WTC11 (cell line): ENCODE data around the gene TAPBPL. TPM values are rescaled to one million over a fixed set of nuclear protein-coding genes. Genes with fewer than 3 reads are reported as not detected.

Source experiments
- ATAC-seq: fragments of 200-7000 bp; cut with Tn5 transposase; 2 replicates; pipeline ENCODE4 v1.10.0; 2021; ENCODE audit warnings: mild to moderate bottlenecking, moderate library complexity
- CTCF ChIA-PET: fragments of 300-600 bp; sonication (Branson Sonifier 250); formaldehyde crosslinking; loops from one replicate; lab custom pipeline; 2021; ENCODE audit warnings: antibody characterized with exemption; lab: Charles Lee
- POLR2A ChIA-PET: fragments of 350-600 bp; sonication (Branson Sonifier 250); formaldehyde crosslinking; loops from one replicate; lab custom pipeline; 2021; ENCODE audit warnings: antibody characterized with exemption; lab: Charles Lee
- DNase-seq: peaks from one replicate; pipeline ENCODE4 v3.0.0; 2021; ENCODE audit warnings: low spot score
- H3K27ac Mint-ChIP-seq: 2 replicates; pipeline ENCODE4 v1.8.0; 2021; ENCODE audit warnings: mixed read lengths
- H3K27me3 Mint-ChIP-seq: 2 replicates; pipeline ENCODE4 v1.8.0; 2021; ENCODE audit warnings: low read depth, mild to moderate bottlenecking, moderate library complexity, mixed read lengths
- H3K36me3 Mint-ChIP-seq: 2 replicates; pipeline ENCODE4 v1.8.0; 2021; ENCODE audit warnings: mixed read lengths
- H3K4me1 Mint-ChIP-seq: 2 replicates; pipeline ENCODE4 v1.8.0; 2022; ENCODE audit warnings: mixed read lengths
- H3K4me3 Mint-ChIP-seq: 2 replicates; pipeline ENCODE4 v1.8.0; 2021; ENCODE audit warnings: mild to moderate bottlenecking, moderate library complexity, mixed read lengths
- H3K9me3 Mint-ChIP-seq: 2 replicates; pipeline ENCODE4 v1.8.0; 2021; ENCODE audit warnings: mixed read lengths
- AFF4 ChIP-seq: sonication (generic); formaldehyde crosslinking; IDR thresholded peaks from 2 replicates; pipeline ENCODE4 v1.8.1; 2023; ENCODE audit warnings: mild to moderate bottlenecking, missing genetic modification reagents, borderline replicate concordance
- ATF1 ChIP-seq: sonication (generic); formaldehyde crosslinking; IDR thresholded peaks from 2 replicates; pipeline ENCODE4 v1.8.1; 2023; ENCODE audit warnings: mild to moderate bottlenecking, moderate library complexity, missing genetic modification reagents
- CDX4 ChIP-seq: fragments of 250-450 bp; sonication (Bioruptor Pico); IDR thresholded peaks from 2 replicates; pipeline ENCODE4 v1.9.0; 2021; ENCODE audit warnings: moderate library complexity, mild to moderate bottlenecking, inconsistent platforms, borderline replicate concordance
- CREM ChIP-seq: sonication (generic); formaldehyde crosslinking; IDR thresholded peaks from 2 replicates; pipeline ENCODE4 v1.8.1; 2022; ENCODE audit warnings: mild to moderate bottlenecking, missing genetic modification reagents, moderate library complexity
- ELF4 ChIP-seq: sonication (generic); formaldehyde crosslinking; IDR thresholded peaks from 2 replicates; pipeline ENCODE4 v1.8.1; 2022; ENCODE audit warnings: low read depth, mild to moderate bottlenecking, moderate library complexity, missing genetic modification reagents
- EMX1 ChIP-seq: fragments of 250-450 bp; sonication (Bioruptor Pico); IDR thresholded peaks from 2 replicates; pipeline ENCODE4 v1.8.0; 2021; ENCODE audit warnings: mild to moderate bottlenecking
- FOXP1 ChIP-seq: sonication (generic); formaldehyde crosslinking; IDR thresholded peaks from 2 replicates; pipeline ENCODE4 v1.8.0; 2022; ENCODE audit warnings: missing genetic modification reagents, mild to moderate bottlenecking, moderate library complexity, borderline replicate concordance
- MLX ChIP-seq: sonication (generic); formaldehyde crosslinking; IDR thresholded peaks from 2 replicates; pipeline ENCODE4 v1.8.1; 2023; ENCODE audit warnings: mild to moderate bottlenecking, missing genetic modification reagents, moderate library complexity
- NFYB ChIP-seq: sonication (generic); formaldehyde crosslinking; conservative IDR thresholded peaks from 2 replicates; pipeline ENCODE4 v1.8.0; 2022; ENCODE audit warnings: low read depth, missing genetic modification reagents
- NR3C1 ChIP-seq: sonication (generic); formaldehyde crosslinking; conservative IDR thresholded peaks from 2 replicates; pipeline ENCODE4 v1.8.1; 2023; ENCODE audit warnings: low read depth, mild to moderate bottlenecking, missing genetic modification reagents
- RELA ChIP-seq: sonication (generic); formaldehyde crosslinking; IDR thresholded peaks from 2 replicates; pipeline ENCODE4 v1.8.1; 2022; ENCODE audit warnings: missing genetic modification reagents, mild to moderate bottlenecking, borderline replicate concordance
- SP1 ChIP-seq: sonication (generic); formaldehyde crosslinking; conservative IDR thresholded peaks from 2 replicates; pipeline ENCODE4 v1.8.1; 2022; ENCODE audit warnings: missing genetic modification reagents
- TEAD1 ChIP-seq: sonication (generic); formaldehyde crosslinking; IDR thresholded peaks from 2 replicates; pipeline ENCODE4 v1.8.0; 2022; ENCODE audit warnings: mild to moderate bottlenecking, missing genetic modification reagents
- ZNF219 ChIP-seq: sonication (generic); formaldehyde crosslinking; IDR thresholded peaks from 2 replicates; pipeline ENCODE4 v1.8.0; 2023; ENCODE audit warnings: missing genetic modification reagents, mild to moderate bottlenecking, borderline replicate concordance
- ZNF396 ChIP-seq: fragments of 250-450 bp; sonication (Bioruptor Pico); IDR thresholded peaks from 2 replicates; pipeline ENCODE4 v1.8.0; 2021; ENCODE audit warnings: mild to moderate bottlenecking, moderate library complexity, borderline replicate concordance
- total RNA-seq: library from RNA; stranded (reverse); gene quantifications from 3 replicates; pipeline ENCODE4 v1.2.3, GENCODE V29; 2021
- TF ChIP-seq, protein P1 (sequence below): sonication (generic); formaldehyde crosslinking; IDR thresholded peaks from 2 replicates; pipeline ENCODE4 v1.8.1; 2022; ENCODE audit warnings: low read depth, missing genetic modification reagents, borderline replicate concordance
- TF ChIP-seq, protein P2 (sequence below): sonication (generic); formaldehyde crosslinking; IDR thresholded peaks from 2 replicates; pipeline ENCODE4 v1.8.1; 2023; ENCODE audit warnings: mild to moderate bottlenecking, missing genetic modification reagents
- TF ChIP-seq, protein P3 (sequence below): fragments of 250-450 bp; sonication (Bioruptor Pico); IDR thresholded peaks from 2 replicates; pipeline ENCODE4 v1.9.0; 2021; ENCODE audit warnings: mild to moderate bottlenecking, borderline replicate concordance

Gene TAPBPL
- total RNA-seq, 1 experiment from 2014 or later: 1.3 TPM

GRCh38 chr12:6459004-6459337 is 7.1 kb downstream of the TAPBPL start (continued):
- TF ChIP-seq, protein P1, sequence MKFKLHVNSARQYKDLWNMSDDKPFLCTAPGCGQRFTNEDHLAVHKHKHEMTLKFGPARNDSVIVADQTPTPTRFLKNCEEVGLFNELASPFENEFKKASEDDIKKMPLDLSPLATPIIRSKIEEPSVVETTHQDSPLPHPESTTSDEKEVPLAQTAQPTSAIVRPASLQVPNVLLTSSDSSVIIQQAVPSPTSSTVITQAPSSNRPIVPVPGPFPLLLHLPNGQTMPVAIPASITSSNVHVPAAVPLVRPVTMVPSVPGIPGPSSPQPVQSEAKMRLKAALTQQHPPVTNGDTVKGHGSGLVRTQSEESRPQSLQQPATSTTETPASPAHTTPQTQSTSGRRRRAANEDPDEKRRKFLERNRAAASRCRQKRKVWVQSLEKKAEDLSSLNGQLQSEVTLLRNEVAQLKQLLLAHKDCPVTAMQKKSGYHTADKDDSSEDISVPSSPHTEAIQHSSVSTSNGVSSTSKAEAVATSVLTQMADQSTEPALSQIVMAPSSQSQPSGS (CRISPR knock-in tag): no peak

DNA sequence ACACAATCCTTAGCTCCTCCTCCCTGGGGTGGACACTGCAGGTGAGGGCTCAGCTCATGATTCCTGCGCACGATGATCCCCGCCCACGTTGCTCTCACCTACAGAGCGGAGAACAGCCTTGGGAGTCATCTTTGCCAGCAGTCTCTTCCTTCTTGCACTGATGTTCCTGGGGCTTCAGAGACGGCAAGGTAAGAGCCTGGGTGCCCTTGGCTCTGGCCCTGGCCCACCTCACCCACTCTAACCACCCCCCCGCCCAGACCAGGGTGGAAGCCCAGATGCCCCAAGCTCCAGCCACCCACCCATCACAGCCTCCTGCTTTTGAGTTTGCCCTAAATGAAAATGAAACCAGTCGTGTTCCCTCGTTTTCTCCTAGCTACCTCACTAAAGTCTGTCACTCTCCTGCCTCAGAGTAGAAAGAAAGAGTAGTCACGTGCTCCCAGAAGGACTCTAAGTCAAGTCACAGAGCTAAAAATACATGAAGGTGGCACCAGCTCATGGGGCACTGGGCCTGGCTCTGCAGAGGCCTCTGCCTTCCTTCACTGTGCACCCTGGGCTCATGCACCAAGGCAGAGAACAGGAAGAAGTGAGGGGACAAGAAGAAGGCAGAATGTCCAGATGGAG is 9.0 kb downstream of the TAPBPL start:
- TF ChIP-seq, protein P2, sequence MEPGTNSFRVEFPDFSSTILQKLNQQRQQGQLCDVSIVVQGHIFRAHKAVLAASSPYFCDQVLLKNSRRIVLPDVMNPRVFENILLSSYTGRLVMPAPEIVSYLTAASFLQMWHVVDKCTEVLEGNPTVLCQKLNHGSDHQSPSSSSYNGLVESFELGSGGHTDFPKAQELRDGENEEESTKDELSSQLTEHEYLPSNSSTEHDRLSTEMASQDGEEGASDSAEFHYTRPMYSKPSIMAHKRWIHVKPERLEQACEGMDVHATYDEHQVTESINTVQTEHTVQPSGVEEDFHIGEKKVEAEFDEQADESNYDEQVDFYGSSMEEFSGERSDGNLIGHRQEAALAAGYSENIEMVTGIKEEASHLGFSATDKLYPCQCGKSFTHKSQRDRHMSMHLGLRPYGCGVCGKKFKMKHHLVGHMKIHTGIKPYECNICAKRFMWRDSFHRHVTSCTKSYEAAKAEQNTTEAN (CRISPR knock-in tag): no peak
- TF ChIP-seq FOXP1 (CRISPR knock-in tag): no peak
- no peak for TF ChIP-seq AFF4 (CRISPR knock-in tag)
- no peak for TF ChIP-seq CDX4 (CRISPR knock-in tag)
- TF ChIP-seq ZNF396 (CRISPR knock-in tag): no peak
- ChIA-PET POLR2A (interaction anchor here (2.7 kb wide), 1 partner anchor 9 kb away, joined by 10 read pairs; the partner anchor contains the start of gene VAMP1), CTCF (interaction anchor here (1.0 to 1.1 kb wide), 2 partner anchors 37 kb away, joined by 3 read pairs; no protein-coding TSS in a partner anchor)
- Mint-ChIP-seq H3K4me3 (no peak overlapping the region), H3K27ac (peak overlapping the region; percentile 8), H3K36me3 (peaks cover 45% of the 10 kb centered on the region), H3K4me1 (peaks cover 9% of the 10 kb centered on the region; the same call in 1 of the 2 replicates), H3K27me3 (no peaks in the 10 kb centered on the region), H3K9me3 (no peaks in the 10 kb centered on the region)
- peak; percentile 1 for DNase-seq
- no peak for ATAC-seq

DNA sequence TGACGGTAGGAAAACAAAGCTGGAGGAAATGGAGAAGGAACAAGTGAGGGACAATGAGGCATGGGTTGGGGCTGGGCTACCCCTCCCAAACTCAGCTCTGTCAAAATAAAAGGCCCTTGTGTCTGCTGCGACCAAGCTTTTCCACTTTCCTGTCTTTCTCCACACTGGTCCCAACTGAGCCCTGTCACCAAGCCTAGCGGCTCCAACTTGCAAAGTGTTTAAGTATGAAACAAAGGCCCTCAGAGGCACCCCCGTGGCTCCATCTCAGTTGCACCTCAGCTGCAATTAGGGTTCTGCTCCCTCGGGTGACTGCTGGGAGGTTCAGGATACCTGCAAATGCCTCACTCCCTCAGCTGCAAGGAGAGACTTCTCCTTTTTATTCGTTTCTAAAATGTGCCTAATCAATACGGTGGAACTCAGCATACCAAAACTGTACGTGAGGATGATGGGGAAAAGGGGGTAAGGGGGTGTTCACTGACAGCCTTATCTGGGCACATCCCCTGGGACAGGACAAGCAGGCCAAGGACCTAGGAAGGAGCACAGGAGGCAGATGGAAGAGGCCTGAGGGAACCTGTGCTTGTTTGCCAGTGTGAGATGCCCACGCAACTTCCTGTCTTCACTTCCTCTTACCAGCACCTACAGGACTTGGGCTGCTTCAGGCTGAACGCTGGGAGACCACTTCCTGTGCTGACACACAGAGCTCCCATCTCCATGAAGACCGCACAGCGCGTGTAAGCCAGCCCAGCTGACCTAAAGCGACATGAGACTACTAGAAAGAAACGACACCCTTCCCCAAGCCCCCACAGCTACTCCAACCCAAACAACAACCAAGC is 9.8 kb downstream of the TAPBPL start:
- ChIA-PET CTCF (interaction anchor here (1.0 kb wide), 1 partner anchor 38 kb away, joined by 3 read pairs; no protein-coding TSS in a partner anchor), POLR2A (interaction anchor here (2.7 kb wide), 1 partner anchor 9 kb away, joined by 10 read pairs; the partner anchor contains the start of gene VAMP1)
- Mint-ChIP-seq H3K4me1 (peaks cover 9% of the 10 kb centered on the region; the same call in 1 of the 2 replicates), H3K27ac (peak overlapping the region; percentile 8), H3K4me3 (no peak overlapping the region), H3K36me3 (peaks cover 47% of the 10 kb centered on the region), H3K27me3 (no peaks in the 10 kb centered on the region), H3K9me3 (no peaks in the 10 kb centered on the region)
- ATAC-seq (no peak), DNase-seq (peak; percentile 3)
- TF ChIP-seq ELF4 (CRISPR knock-in tag) (no peak), ZNF219 (CRISPR knock-in tag) (no peak), SP1 (CRISPR knock-in tag) (no peak), NR3C1 (no peak), MLX (CRISPR knock-in tag) (no peak), EMX1 (CRISPR knock-in tag) (no peak), RELA (no peak), NFYB (no peak), TEAD1 (CRISPR knock-in tag) (no peak), CREM (CRISPR knock-in tag) (no peak), ATF1 (CRISPR knock-in tag) (no peak)
- TF ChIP-seq, protein P3, sequence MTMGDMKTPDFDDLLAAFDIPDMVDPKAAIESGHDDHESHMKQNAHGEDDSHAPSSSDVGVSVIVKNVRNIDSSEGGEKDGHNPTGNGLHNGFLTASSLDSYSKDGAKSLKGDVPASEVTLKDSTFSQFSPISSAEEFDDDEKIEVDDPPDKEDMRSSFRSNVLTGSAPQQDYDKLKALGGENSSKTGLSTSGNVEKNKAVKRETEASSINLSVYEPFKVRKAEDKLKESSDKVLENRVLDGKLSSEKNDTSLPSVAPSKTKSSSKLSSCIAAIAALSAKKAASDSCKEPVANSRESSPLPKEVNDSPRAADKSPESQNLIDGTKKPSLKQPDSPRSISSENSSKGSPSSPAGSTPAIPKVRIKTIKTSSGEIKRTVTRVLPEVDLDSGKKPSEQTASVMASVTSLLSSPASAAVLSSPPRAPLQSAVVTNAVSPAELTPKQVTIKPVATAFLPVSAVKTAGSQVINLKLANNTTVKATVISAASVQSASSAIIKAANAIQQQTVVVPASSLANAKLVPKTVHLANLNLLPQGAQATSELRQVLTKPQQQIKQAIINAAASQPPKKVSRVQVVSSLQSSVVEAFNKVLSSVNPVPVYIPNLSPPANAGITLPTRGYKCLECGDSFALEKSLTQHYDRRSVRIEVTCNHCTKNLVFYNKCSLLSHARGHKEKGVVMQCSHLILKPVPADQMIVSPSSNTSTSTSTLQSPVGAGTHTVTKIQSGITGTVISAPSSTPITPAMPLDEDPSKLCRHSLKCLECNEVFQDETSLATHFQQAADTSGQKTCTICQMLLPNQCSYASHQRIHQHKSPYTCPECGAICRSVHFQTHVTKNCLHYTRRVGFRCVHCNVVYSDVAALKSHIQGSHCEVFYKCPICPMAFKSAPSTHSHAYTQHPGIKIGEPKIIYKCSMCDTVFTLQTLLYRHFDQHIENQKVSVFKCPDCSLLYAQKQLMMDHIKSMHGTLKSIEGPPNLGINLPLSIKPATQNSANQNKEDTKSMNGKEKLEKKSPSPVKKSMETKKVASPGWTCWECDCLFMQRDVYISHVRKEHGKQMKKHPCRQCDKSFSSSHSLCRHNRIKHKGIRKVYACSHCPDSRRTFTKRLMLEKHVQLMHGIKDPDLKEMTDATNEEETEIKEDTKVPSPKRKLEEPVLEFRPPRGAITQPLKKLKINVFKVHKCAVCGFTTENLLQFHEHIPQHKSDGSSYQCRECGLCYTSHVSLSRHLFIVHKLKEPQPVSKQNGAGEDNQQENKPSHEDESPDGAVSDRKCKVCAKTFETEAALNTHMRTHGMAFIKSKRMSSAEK: no peak
